PFSK-1 (cell line): Measurements from ENCODE around the gene SEMA6D.

ENCODE experiments used
- POLR2AphosphoS5 ChIP-seq: IDR thresholded peaks from 2 replicates; pipeline ENCODE4 v1.6.1; 2012; ENCODE audit warnings: low read depth, mild to moderate bottlenecking, control low read depth, low read length, moderate library complexity
- SIN3A ChIP-seq: IDR thresholded peaks from 2 replicates; pipeline ENCODE4 v1.6.1; 2012; ENCODE audit warnings: mild to moderate bottlenecking, low read length, moderate library complexity, borderline replicate concordance; ENCODE audit not compliant: insufficient read depth
- TAF1 ChIP-seq: IDR thresholded peaks from 2 replicates; pipeline ENCODE4 v1.6.1; 2012; ENCODE audit warnings: low read length, control low read depth, borderline replicate concordance; ENCODE audit not compliant: insufficient read depth

GRCh38 chr15:47728426-47728825 lies 11.1 kb downstream of the SEMA6D start:
- no peak for TF ChIP-seq POLR2AphosphoS5
- no peak for TF ChIP-seq SIN3A
- TF ChIP-seq TAF1 = no peak
